HPDE6-E6E7 (cell line): ENCODE measurements around the gene LCMT2.
"Not testable (repeated sequence)": the region's sequence is repeated elsewhere in the genome, so short reads cannot be mapped to it uniquely, and the experiment has no call there.

ENCODE experiments used
- DNase-seq: peaks from one replicate; pipeline ENCODE4 v3.0.0; 2011; ENCODE audit warnings: missing footprints; ENCODE audit errors: extremely low spot score

Gene LCMT2

GRCh38 chr15:43316016-43316970 lies 14.1 kb downstream of the LCMT2 start:
- no peak for DNase-seq

GRCh38 chr15:43314171-43314570 lies 16.2 kb downstream of the LCMT2 start:
- no peak for DNase-seq

GRCh38 chr15:43312378-43312777 lies 18.0 kb downstream of the LCMT2 start:
- no peak for DNase-seq

GRCh38 chr15:43302205-43302817 lies 28.1 kb downstream of the LCMT2 start, which contains the start of gene TGM7:
Gene TGM7 (minus strand): TSS chr15:43302255.
- no peak for DNase-seq

GRCh38 chr15:43299884-43300283 lies 30.5 kb downstream of the LCMT2 start:
- DNase-seq, result no peak

- DNase-seq, result no peak
Measured at GRCh38 chr15:43299411-43299810, 31.0 kb downstream of the LCMT2 start.

GRCh38 chr15:43294091-43294706 lies 36.2 kb downstream of the LCMT2 start:
- no peak for DNase-seq

GRCh38 chr15:43293432-43293831 lies 36.9 kb downstream of the LCMT2 start:
- no peak for DNase-seq

- no peak for DNase-seq
Measured at GRCh38 chr15:43292375-43293078, 37.8 kb downstream of the LCMT2 start.

GRCh38 chr15:43289656-43290055 lies 40.7 kb downstream of the LCMT2 start:
- DNase-seq, result not testable (repeated sequence)

GRCh38 chr15:43287254-43287653 lies 43.1 kb downstream of the LCMT2 start:
- no peak for DNase-seq

- no peak for DNase-seq
Measured at GRCh38 chr15:43286074-43286473, 44.3 kb downstream of the LCMT2 start.

- peak; percentile 48 for DNase-seq
Measured at GRCh38 chr15:43285609-43286037, 44.8 kb downstream of the LCMT2 start.

- DNase-seq, result no peak
Measured at GRCh38 chr15:43283526-43283925, 46.8 kb downstream of the LCMT2 start.

GRCh38 chr15:43281926-43282602 lies 48.3 kb downstream of the LCMT2 start:
- no peak for DNase-seq

- no peak for DNase-seq
Measured at GRCh38 chr15:43280996-43281395, 49.4 kb downstream of the LCMT2 start.

GRCh38 chr15:43279496-43279895 lies 50.9 kb downstream of the LCMT2 start:
- DNase-seq, result no peak

- no peak for DNase-seq
Measured at GRCh38 chr15:43278869-43279268, 51.5 kb downstream of the LCMT2 start.

GRCh38 chr15:43277901-43278300 lies 52.5 kb downstream of the LCMT2 start:
- no peak for DNase-seq

GRCh38 chr15:43277231-43277823 lies 53.0 kb downstream of the LCMT2 start:
- DNase-seq, result no peak
